Right renal cortex interstitium (tissue), 3 donors: ENCODE measurements around the gene TRAF7. TPM values are rescaled to one million over a fixed set of nuclear protein-coding genes. Genes with fewer than 3 reads are reported as not detected.

Experiments
- DNase-seq, 3 donors: peaks; one replicate each; pipeline ENCODE4 v3.0.0-alpha.2; 2013; ENCODE audit warnings: low read depth in 3 of 3, low spot score in 2 of 3
- polyA plus RNA-seq, 3 donors: library from polyadenylated mRNA; unstranded; fragments of 120-200 nt; gene quantifications; one replicate each; pipeline ENCODE4 v1.2.1, GENCODE V29; 2013; ENCODE audit not compliant: insufficient read length in 3 of 3

TRAF7 gene
- polyA plus RNA-seq, 3 donors, result 51.4 to 60.4 (median 60.3) TPM

- DNase-seq, result no peak
Measured at GRCh38 chr16:2162676-2163118, 7.1 kb downstream of the TRAF7 start.

- DNase-seq, result no peak
Measured at GRCh38 chr16:2163211-2163881, 7.8 kb downstream of the TRAF7 start.

- DNase-seq, result no peak
Measured at GRCh38 chr16:2165861-2166260, 10.3 kb downstream of the TRAF7 start.

- no peak for DNase-seq
Measured at GRCh38 chr16:2166263-2167067, 10.9 kb downstream of the TRAF7 start.

- DNase-seq, result no peak
Measured at GRCh38 chr16:2167068-2167638, 11.6 kb downstream of the TRAF7 start.

- no peak for DNase-seq
Measured at GRCh38 chr16:2170080-2170479, 14.5 kb downstream of the TRAF7 start.

GRCh38 chr16:2170587-2171435 lies 15.2 kb downstream of the TRAF7 start:
- DNase-seq, result no peak

GRCh38 chr16:2171601-2172178 lies 16.1 kb downstream of the TRAF7 start:
- no peak for DNase-seq

- DNase-seq, result no peak
Measured at GRCh38 chr16:2172688-2173335, 17.2 kb downstream of the TRAF7 start.

- no peak for DNase-seq
Measured at GRCh38 chr16:2173366-2173765, 17.8 kb downstream of the TRAF7 start.

- DNase-seq, result no peak
Measured at GRCh38 chr16:2173916-2174315, 18.3 kb downstream of the TRAF7 start.

GRCh38 chr16:2174396-2175131 lies 19.0 kb downstream of the TRAF7 start:
- DNase-seq, result no peak

GRCh38 chr16:2175454-2175853 lies 19.9 kb downstream of the TRAF7 start:
- DNase-seq, result no peak

GRCh38 chr16:2176047-2176446 lies 20.5 kb downstream of the TRAF7 start:
- no peak for DNase-seq

- no peak for DNase-seq
Measured at GRCh38 chr16:2177101-2177500, 21.5 kb downstream of the TRAF7 start.

- no peak for DNase-seq
Measured at GRCh38 chr16:2177561-2177960, 22.0 kb downstream of the TRAF7 start.

GRCh38 chr16:2178321-2179106 lies 22.9 kb downstream of the TRAF7 start:
- no peak for DNase-seq

- DNase-seq, result no peak
Measured at GRCh38 chr16:2179107-2179501, 23.5 kb downstream of the TRAF7 start.

- no peak for DNase-seq
Measured at GRCh38 chr16:2179576-2179975, 24.0 kb downstream of the TRAF7 start.
